B cell (primary cell): ENCODE data around the gene NTNG1. TPM values are rescaled to one million over a fixed set of nuclear protein-coding genes. Genes with fewer than 3 reads are reported as not detected.

Experiments
- polyA plus RNA-seq: library from polyadenylated mRNA; depleted of rRNA; stranded (reverse); fragments of >200 nt; gene quantifications from 2 replicates; pipeline ENCODE4 v1.2.3, GENCODE V29; 2012
- small RNA-seq: library from RNA; depleted of rRNA; stranded (forward); fragments of <200 nt; gene quantifications from one replicate; pipeline ENCODE3, GENCODE V24; 2012; ENCODE audit warnings: low replicate concordance, low read depth; ENCODE audit not compliant: insufficient read length
- total RNA-seq, 2 donors: library from RNA; stranded (reverse); fragments of 120-200 nt in 1 of 2; gene quantifications; 1 replicate in 1 of 2; 2 replicates in 1 of 2; pipeline versions ENCODE4 v1.2.3 to v1.2.4, GENCODE V29; 2013 to 2022

NTNG1 gene
- total and polyA plus RNA-seq, 2 donors (not counting 1 experiment from before 2014, with no cell fraction given) = 2.8 to 3.7 TPM

Small RNAs within 50 kb of the gene (small RNA-seq; reads per million reads assigned to genes)
- gene AC114491.1 = not detected

Other genes with a start within 250 kb of the NTNG1 start
- gene PRMT6, start 84.4 kb upstream of the NTNG1 start, total RNA-seq = 21.6 and 23.3 TPM in 2 replicates
- 5.2 and 6.3 TPM in 2 replicates for gene PRMT6, start 84.4 kb upstream of the NTNG1 start, polyA plus RNA-seq